ENCODE measurements around the gene FSD1.
A peak's percentile ranks its signal among the peaks of the same experiment; 100 is the strongest.
"Not testable (repeated sequence)": the region's sequence is repeated elsewhere in the genome, so short reads cannot be mapped to it uniquely, and the experiment has no call there.

The FSD1 gene

DNA sequence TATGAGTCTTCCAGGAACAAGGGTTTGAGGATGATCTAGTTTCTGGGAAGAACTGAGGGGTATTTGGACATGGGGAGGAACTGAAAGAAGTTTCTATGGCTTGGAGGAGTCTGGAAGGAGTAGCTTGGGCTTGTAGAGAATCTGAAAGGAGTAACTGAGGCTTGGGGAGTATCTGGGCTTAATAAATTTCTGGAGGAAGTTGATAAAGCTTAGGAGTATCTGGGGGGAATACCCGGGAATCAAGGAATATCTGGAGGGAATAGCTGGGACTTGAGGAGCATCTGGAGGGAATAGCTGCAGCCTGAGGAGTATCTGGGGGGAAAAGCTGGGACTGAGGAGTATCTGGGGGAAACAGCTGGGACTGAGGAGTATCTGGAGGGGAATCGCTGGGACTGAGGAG, 16.0 kb downstream of the FSD1 start:
- no peak for DNase-seq

DNA sequence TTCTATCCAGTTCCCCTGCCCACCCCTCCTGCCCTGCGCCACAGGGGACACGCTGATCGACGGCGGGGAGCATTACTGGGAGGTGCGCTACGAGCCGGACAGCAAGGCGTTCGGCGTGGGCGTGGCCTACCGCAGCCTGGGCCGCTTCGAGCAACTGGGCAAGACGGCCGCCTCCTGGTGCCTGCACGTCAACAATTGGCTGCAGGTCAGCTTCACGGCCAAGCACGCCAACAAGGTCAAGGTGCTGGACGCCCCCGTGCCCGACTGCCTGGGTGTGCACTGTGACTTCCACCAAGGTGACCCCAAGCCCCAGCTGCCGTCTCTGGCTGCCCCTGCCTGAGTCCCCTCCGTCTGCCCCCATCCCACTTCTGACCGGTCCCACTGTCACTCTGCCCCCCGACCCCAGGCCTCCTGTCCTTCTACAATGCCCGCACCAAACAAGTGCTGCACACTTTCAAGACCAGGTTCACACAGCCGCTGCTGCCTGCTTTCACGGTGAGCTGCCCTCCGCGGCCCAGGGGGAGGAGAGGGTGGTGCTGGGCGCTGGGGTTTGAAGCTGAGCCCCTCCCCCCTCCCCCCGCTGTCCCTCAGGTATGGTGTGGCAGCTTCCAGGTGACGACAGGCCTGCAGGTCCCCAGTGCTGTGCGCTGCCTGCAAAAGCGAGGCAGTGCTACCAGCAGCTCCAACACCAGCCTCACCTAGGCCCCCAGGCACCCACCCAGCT, 18.7 kb downstream of the FSD1 start:
- no peak for DNase-seq

DNA sequence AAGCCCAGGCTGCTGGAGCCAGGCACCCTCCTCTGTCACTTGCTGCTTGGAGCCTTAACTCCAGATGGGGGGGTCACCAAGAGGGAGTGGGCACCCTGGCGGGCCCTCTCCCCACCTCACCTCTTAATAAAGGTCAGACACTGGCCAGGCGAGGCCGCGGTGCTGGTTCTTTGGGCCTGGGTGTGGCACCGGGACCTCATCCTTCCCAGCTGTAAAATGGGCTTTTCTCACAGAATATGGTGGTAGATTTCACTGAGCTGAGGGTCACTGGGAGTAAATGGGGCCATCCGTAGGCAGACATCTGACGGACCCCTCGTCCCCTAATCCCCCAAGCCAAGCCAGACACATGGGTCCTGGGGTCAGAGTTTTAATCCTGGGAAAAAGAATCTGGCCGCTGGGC, 19.3 kb downstream of the FSD1 start:
- DNase-seq = no peak

DNA sequence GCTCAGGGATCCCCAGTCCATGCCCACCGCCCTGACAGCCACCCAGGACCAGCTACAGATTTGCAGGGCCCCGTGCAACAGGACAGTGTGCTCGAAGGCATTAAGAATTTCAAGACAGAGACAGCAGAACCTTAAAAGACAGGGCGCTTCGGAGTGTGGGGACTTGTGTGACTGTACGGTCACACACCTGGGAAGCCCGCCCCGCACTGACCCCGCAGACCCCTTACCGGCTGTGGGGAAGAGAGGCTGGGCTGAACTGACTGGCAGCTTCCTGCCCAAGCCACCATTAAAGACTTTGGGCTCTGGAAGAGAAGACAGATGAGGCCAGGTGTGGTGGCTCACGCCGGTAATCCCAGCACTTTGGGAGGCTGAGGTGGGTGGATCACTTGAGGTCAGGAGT, 19.8 kb downstream of the FSD1 start:
- DNase-seq = no peak

DNA sequence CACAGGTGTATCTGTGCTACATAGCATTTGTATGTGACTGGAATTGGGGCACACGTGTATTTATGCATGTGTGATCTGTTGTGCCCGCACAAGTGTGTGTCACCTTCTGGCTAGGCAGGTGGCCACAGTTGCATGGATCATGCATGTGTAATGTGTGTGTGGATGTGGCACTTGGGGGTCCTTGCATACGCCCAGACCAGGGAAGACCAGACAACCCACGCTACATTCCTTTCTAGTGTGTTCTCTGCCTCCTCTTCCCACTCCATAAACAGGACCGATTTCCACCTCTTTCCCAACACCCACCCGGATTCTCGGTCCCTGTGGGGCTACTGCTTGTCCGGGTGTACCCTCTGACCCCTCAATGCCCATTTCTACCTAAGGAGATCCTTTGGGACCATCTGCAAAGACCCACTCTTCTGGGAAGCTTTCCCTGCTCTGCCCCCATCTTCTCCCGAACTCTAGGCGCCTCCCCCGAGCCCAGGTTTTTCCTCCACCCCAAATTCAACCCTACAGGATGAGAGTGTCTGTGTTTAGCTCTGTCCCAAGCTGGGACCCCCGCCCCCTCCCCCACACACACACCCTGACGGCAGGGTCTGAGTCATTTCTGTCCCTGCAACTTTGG, 21.9 kb downstream of the FSD1 start:
- DNase-seq = no peak

DNA sequence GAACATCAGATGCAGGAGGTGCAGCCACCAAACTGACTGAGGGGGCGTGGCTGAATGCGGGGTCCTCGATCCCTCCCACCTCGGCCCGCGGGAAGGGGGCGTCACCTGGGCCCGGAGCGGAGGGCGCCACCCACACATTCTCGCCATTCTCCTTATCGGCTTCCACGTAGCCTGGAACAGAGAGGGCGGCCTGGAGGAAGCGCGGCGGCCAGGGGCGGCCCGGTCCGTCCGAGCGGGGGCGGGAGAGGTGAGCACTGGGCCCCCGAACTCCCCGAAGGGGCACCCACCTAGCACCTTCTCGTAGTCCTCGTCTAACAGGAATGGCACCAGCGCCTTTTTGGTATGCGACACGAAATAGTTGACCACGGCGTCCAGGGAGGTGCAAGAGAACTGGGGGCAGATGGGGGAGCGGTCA, 22.4 kb downstream of the FSD1 start:
- DNase-seq = no peak

DNA sequence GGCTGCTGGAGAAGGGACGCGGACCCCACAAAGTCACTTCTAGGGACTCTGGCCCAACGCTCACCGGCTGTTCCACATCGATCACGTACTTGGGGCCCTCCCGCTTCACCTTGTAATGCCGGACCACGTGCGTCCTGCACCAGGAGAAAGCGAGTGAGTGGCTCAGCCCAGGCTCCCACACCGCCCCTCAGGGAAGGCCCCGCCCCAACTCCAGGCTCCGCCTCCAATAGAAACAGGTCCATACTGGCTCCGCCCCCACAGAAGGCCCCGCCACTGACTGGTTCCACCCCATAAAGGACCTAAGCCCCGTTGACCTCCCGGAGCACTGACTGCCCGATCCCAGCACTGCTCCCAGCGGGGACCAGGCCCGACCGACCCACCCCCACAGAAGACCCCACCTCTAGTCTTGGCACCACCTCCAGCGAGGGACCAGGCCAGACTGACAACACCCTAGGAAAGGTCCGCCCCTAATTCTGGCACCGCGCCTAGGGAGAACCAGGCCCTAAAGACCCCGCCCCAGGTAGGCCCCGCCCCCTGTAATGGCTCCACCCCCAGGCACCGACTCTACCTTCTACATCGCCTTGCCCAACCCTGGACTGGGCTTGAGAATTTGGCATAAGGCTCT, 23.0 kb downstream of the FSD1 start:
- no peak for DNase-seq

DNA sequence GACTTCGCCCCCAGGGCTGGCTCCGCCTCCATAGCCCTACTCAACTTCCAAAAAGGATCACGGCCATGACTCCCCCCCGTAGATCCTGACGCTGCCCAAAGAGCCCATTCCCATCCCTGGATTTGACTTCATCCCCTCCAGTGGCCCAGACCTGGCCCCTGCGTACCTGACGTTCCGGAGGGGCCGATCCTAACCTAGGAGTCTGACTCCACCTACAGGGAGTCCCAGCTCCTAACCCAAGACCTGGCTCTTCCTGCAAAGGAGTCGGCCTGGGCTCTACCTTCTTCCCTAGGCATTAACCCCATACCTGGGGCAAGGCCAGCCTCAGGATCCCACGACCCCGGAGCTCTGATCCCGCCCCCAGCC, 23.5 kb downstream of the FSD1 start:
- DNase-seq = no peak

DNA sequence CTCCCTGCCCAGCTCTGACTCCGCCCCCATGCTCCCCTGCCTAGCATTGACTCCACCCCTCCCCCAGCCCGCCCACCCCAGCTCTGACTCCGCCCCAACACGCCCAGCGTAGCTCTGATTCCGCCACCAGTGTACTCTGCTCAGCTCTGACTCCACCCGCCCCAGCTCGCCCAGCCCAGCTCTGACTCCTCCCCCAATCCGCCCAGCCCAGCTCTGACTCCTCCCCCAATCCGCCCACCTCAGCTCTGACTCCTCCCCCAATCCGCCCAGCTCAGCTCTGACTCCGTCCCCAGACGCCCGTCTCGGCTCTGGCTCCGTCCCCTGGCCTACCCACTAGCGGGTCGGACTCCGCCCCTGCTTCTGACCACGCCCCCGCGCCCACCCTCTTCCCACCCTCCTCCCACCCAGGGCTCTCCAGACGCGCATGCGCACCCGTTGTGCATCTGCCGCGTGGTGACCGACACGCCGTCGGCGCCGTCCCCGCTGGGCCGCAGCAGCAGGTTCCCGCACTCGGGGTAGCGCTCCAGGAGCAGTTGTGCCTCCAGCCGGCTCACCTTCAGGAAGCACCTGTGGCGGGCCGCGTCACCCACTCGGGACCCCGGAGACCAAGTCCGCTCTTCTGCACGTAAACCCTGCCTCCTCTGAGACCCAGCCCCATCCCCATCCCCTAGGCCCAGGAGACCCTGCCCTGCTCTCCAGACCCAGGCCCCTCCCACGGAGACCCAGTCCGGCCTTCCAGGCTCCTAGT, 24.0 kb downstream of the FSD1 start:
- peak; percentile 85 to 88 for DNase-seq

DNA sequence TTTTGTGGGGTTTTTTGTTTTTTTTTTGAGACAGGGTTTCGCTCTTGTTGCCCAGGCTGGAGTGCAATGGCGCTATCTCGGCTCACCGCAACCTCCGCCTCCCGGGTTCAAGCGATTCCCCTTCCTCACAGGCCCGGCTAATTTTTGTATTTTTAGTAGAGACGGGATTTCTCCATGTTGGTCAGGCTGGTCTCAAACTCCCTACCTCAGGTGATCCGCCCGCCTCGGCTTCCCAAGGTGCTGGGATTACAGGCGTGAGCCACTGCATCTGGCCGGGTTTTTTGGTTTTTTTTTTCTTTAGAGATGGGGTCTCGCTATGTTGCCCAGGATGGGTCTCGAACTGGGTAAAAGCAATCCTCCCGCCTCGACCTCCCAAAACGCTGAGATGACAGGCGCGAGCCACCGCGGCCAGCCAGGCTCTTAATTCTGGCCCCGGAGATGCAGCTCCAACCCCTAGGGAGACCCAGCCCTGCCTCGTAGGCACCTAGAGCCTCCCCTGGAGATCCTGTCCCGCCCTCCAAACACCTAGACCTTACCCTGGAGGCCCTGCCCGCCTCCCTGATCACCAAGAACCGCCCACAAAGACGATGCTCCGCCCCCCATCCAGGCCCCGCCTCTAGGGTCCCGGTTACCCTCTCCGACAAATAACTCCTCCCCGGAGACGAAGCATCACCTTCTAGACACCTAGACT, 24.7 kb downstream of the FSD1 start:
- not testable (repeated sequence) for DNase-seq

DNA sequence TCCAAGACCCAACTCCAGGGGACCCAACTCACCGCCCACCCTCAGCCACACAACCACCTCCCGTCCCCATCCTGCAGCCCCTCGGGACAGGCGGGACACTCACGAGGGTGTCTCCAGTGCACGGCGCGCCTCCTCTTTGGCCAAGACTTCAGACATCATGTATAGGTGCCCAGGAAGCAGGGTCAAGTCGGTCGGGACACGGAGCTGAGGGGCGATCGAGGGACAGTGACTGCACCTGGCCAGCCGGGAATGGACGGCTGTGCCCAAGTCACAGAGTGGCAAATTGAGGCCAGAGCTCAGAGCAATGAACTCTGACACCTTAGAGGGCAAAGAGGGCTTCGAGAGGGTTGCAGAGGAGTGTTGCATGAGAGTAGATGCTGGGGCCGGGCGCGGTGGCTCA, 25.5 kb downstream of the FSD1 start:
- no peak for DNase-seq

DNA sequence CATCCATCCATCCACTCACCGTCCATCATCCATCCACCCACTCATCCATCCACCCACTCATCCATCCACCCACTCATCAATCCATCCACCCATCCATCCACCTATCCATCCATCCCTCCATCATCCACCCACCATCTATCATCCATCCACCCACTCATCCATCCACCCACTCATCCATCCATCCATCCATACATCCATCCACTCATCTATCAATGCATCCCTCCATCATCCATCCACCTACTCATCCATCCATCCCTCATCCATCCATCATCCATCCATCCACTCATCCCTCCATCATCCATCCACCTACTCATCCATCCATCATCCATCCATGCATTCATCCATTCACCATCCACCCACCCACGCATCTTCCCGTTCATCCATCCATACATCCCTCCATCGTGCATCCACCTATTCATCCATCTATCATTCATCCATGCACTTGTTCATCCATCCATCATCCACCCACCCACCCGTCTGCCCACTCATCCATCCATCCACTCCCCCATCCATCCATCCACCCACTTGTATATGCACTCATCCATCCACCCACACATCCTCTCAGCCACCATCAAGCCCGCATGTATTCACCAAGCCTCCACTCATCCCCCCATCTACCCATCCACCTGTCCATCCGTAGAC, 30.7 kb downstream of the FSD1 start:
- DNase-seq = no peak

DNA sequence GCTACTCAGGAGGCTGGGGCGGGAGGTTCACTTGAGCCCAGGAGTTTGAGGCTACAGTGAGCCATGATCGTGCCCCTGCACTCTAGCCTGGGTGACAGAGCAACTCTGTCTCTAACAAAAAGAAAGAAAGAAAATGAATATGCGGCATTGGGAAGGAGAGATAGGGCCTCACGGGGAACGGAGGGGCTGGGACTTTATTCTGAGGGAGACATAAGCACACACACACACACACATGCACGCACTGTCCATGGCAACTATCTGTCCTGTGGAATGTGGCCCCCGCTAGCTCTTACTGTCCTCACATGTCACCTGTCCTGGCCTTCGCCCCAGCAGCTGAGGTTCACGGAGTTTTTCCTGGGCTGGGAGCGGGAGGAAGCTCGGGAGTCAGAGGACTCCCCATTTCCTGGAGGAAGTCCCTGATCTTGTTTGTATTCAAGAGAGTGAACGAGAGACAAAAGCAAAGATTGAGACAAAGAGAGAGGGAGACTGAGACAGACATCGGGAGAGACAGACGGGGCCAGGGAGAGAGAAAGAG, 33.6 kb downstream of the FSD1 start:
- no peak for DNase-seq

DNA sequence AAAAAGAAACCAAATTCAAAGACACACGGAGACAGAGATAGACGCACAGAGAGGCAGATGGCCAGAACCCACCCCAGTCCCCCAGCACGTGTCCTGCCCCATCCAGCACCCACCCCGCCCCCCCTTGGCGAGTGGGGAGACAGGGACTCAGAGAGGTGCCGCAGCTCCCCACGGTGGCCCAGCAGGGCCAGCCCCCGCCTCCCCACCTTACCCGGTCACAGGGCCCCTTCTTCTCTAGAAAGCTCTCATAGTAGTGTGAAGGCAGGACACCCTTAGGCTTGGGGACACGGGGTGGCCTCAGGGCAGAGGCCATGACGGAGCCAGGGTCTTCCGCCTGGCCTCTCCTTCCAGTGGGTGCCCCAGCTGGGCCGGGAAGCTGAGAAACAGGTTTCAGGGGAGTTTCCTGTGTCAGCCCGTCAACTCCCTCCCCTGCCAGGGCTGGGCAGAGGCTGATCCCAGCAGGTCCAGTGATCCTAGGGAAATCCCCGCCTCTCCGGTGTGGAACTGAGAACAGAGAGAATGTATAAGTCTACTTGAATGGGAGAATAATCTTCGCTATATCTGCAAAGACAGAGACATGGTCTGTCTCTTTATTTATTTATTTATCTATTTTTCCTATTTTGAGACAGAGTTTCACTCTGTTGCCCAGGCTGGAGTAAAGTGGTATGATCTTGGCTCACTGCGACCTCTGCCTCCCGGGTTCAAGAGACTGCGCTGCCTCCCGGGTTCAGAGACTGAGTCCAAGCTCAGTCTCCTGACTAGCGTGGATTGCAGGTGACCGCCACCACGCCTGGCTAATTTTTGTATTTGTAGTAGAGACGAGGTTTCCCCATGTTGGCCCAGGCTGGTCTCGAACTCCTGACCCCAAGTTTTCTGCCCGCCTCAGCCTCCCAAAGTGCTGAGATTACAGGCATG, 34.3 kb downstream of the FSD1 start, which contains the start of gene STAP2:
Gene STAP2 (minus strand): TSS at position 387 of the 915 bp plus-strand sequence. CDS start 74 bp downstream, at position 313.
- DNase-seq = no peak

DNA sequence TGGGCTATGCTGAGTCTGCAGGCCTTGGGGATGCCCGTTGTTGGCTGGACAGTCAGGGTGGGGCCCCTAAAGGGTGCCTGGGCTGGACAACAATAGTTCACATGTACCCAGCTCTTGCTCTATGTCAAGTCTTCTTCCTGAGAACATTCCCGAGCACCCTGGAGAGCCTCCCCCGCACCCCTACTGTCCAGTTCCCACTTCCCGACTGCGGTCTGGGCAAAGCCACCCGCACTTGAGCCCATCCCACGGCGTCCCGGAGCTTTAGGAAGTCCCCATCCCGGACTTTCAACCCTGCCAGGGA, 37.9 kb downstream of the FSD1 start:
- no peak for DNase-seq

DNA sequence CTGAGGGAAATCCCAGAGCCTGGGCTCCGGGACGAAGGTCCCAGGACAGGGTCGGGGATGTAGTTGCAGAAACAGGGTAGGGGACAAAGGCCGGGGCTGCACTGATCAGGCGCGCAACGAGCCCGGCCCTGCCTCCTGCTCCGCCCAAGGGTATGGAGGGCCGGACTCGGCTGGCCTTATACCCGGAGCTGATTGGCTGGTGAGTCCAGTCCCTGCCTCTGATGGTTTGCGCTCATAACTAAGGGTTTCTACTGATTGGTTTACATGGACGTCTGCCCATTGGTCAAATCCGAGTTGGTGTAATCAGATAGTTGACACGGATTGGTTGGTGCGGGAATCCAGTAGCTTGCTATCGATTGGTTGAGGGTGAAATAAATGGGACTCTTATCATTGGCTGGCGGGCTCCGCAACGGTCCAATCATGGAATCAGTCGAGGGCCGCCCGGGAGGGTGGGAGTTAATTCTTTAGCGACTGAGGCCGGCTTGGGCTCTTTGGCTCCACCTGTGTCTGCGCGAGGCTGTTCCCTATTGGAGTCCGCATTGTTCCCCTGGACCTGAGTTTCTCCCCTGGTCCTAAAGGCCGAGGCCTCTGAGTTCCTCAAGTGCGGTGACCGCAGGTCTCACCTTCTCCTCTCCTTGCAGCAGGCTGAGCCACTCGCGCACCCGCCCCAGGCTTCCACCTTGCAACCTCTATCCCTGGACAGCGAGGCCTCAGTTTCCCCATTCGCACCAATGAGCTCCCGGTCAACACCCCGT, 38.4 kb downstream of the FSD1 start:
- peak; percentile 98 to 99 for DNase-seq

DNA sequence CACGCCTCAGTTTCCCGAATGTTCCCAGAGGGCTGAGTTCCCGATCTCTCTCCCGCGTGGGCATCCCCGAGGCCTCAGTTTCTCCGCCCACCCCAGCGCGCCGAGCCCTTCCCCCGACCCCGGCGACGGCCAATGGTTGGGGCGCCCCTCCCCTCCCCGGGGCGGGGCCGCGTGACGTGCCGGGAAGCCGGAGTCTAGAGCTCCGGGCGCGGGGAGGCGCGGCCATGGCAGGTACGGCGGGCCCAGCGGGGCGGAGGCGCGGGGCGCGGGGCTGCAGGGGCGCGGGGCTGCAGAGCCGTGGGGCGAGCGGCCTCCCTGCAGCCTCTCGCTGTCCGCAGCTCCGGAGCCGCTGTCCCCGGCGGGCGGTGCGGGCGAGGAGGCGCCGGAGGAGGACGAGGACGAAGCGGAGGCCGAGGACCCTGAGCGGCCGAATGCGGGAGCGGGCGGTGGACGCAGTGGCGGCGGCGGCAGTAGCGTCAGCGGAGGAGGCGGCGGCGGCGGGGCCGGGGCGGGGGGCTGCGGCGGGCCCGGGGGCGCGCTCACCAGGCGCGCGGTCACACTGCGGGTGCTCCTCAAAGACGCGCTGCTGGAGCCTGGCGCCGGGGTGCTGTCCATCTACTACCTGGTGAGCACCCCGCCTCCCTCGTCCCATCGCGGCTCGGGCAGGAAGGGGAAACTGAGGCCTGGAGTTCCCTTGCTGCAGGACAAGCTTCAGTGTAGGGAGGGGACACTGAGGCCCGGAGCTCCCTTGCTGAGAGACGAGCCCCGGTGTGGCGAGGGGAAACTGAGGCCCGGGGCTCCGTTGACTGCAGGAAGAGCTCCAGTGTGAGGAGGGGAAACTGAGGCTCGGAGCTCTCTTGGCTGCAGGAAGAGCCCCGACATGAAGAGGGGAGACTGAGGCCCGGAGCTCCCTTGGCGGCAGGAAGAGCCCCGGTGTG, 39.2 kb downstream of the FSD1 start, which contains the start of gene MPND:
Gene MPND (plus strand): TSS at position 193 of the 938 bp plus-strand sequence. CDS start 32 bp downstream, at position 225.
- DNase-seq = peak; percentile 27 to 44

DNA sequence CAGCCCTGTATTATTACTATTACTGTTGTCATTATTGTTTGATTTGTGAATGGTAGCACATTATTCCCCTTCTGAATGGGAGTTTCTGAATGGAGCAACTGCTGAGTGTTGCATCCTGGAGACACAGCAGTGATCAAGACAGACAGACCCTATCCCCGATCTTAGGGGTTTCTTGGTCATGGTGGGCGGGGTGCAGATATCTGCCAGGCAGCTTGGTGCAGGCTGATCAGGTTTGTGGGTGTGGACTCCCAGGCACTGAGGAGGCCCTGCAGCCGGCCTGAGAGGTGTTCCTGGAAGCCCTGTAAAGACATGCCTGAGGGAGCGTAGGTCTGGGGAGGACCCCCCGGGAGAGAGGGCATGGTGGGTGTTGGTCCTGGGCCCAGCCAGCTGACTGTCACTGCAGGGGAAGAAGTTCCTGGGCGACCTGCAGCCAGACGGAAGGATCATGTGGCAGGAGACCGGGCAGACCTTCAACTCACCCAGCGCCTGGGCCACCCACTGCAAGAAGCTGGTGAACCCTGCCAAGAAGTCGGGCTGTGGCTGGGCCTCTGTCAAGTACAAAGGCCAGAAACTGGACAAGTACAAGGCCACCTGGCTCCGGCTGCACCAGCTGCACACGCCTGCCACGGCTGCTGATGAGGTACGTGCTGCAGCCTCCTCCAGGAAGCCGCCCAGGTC, 41.1 kb downstream of the FSD1 start:
- no peak for DNase-seq

DNA sequence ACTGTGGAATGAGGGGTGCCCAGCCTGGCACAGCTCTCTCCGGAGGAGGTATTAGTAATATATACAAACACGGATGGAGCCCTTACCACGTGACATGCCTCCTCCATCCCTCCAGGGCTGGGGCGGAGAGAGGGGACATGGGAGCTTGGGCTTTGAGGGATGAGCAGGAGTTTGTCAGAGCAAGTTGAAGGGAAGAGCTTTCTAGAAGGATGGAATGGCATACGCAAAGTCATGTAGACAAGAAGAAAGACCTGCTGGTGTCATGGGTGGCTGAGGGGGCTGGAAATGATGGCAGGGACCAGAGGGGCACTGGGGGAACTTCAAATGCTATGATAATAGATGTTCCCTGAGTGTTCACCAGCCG, 41.6 kb downstream of the FSD1 start:
- no peak for DNase-seq

Measured in AML-193 (cell line).